GM21390 (cell line): Measurements from ENCODE around the gene MBOAT7.

ENCODE experiments used
- ATAC-seq: cut with Tn5 transposase; IDR thresholded peaks from one replicate; pipeline ENCODE4 v1.9.1; 2021; ENCODE audit not compliant: unreplicated experiment

The MBOAT7 gene

GRCh38 chr19:54145541-54146158, 43.7 kb downstream of the MBOAT7 start:
- no peak for ATAC-seq

GRCh38 chr19:54142166-54142780, 47.1 kb downstream of the MBOAT7 start:
- no peak for ATAC-seq

GRCh38 chr19:54141356-54141755, 48.0 kb downstream of the MBOAT7 start:
- ATAC-seq, result no peak

GRCh38 chr19:54138489-54139256, 50.7 kb downstream of the MBOAT7 start:
- no peak for ATAC-seq

- no peak for ATAC-seq
These were observed 51.5 kb downstream of the MBOAT7 start, which contains the start of gene CNOT3 for GRCh38 chr19:54137699-54138488. Gene CNOT3 (plus strand): TSS chr19:54137762. CDS start chr19:54142979, 5,217 bp downstream.

- peak; percentile 77 for ATAC-seq
These were observed 52.3 kb downstream of the MBOAT7 start for GRCh38 chr19:54136864-54137698.

GRCh38 chr19:54136086-54136863, 53.1 kb downstream of the MBOAT7 start:
- peak; percentile 0 for ATAC-seq

- ATAC-seq, result no peak
These were observed 55.3 kb downstream of the MBOAT7 start for GRCh38 chr19:54133957-54134590.

GRCh38 chr19:54133312-54133956, 55.9 kb downstream of the MBOAT7 start:
- ATAC-seq, result no peak

- ATAC-seq, result no peak
These were observed 59.8 kb downstream of the MBOAT7 start for GRCh38 chr19:54129617-54129996.

- ATAC-seq, result no peak
These were observed 60.4 kb downstream of the MBOAT7 start for GRCh38 chr19:54128796-54129616.

GRCh38 chr19:54128441-54128725, 61.0 kb downstream of the MBOAT7 start:
- no peak for ATAC-seq

GRCh38 chr19:54127688-54128440, 61.5 kb downstream of the MBOAT7 start:
- ATAC-seq, result no peak

- ATAC-seq, result no peak
These were observed 63.7 kb downstream of the MBOAT7 start for GRCh38 chr19:54125713-54126112.

- ATAC-seq, result no peak
These were observed 65.0 kb downstream of the MBOAT7 start for GRCh38 chr19:54124393-54124792.

- ATAC-seq, result no peak
These were observed 65.7 kb downstream of the MBOAT7 start for GRCh38 chr19:54123682-54124081.
